Neuronal stem cell (in vitro differentiated cells): ENCODE results near the gene PRR35.

Experiments used
- DNase-seq: peaks from one replicate; pipeline ENCODE4 v3.0.0-alpha.2; 2013; ENCODE audit warnings: low spot score
- H2AFZ ChIP-seq: one replicate; pipeline ENCODE4 v1.6.1; 2013; ENCODE audit warnings: mild to moderate bottlenecking, low read length, inconsistent platforms
- H2AK5ac ChIP-seq: 2 replicates; pipeline ENCODE4 v1.6.1; 2013; ENCODE audit warnings: low read depth, mild to moderate bottlenecking, inconsistent platforms, low read length, moderate library complexity, mixed read lengths
- H2BK120ac ChIP-seq: 2 replicates; pipeline ENCODE4 v1.6.1; 2013; ENCODE audit warnings: low read depth, mild to moderate bottlenecking, inconsistent platforms, low read length, moderate library complexity, mixed read lengths
- H2BK12ac ChIP-seq: one replicate; pipeline ENCODE4 v1.6.1; 2013; ENCODE audit warnings: low read length, inconsistent platforms
- H2BK15ac ChIP-seq: 2 replicates; pipeline ENCODE4 v1.6.1; 2013; ENCODE audit warnings: mild to moderate bottlenecking, low read length, inconsistent platforms, mixed read lengths
- H2BK5ac ChIP-seq: one replicate; pipeline ENCODE4 v1.6.1; 2013; ENCODE audit warnings: inconsistent platforms, mild to moderate bottlenecking, low read length, moderate library complexity
- H3K14ac ChIP-seq: one replicate; pipeline ENCODE4 v1.6.1; 2013; ENCODE audit warnings: low read length, inconsistent platforms
- H3K18ac ChIP-seq: 2 replicates; pipeline ENCODE4 v1.6.1; 2013; ENCODE audit warnings: low read length, inconsistent platforms
- H3K23ac ChIP-seq: 2 replicates; pipeline ENCODE4 v1.6.1; 2013; ENCODE audit warnings: low read depth, mild to moderate bottlenecking, mixed read lengths, low read length, inconsistent platforms; ENCODE audit not compliant: poor library complexity
- H3K27ac ChIP-seq: replicated peaks from 3 replicates; pipeline ENCODE4 v1.5.1; 2013; ENCODE audit warnings: low read length, inconsistent platforms
- H3K27me3 ChIP-seq, 3 experiments: 2 replicates each; pipeline ENCODE4 v1.6.1; 2013; ENCODE audit warnings: low read length in 3 of 3, mild to moderate bottlenecking in 2 of 3, inconsistent platforms in 1 of 3, low read depth in 1 of 3, mixed read lengths in 1 of 3, moderate library complexity in 1 of 3; ENCODE audit not compliant: control insufficient read depth in 3 of 3, insufficient read depth in 3 of 3
- H3K36me3 ChIP-seq, 2 donors: replicated peaks in 1 of 2; 2 replicates each; pipeline ENCODE4 v1.6.1; 2013; ENCODE audit warnings: low read length in 2 of 2; ENCODE audit not compliant: control insufficient read depth in 2 of 2, insufficient read depth in 2 of 2
- H3K4ac ChIP-seq: 2 replicates; pipeline ENCODE4 v1.6.1; 2013; ENCODE audit warnings: inconsistent platforms, mild to moderate bottlenecking, low read length, moderate library complexity
- H3K4me1 ChIP-seq, 2 donors: 1 replicate in 1 of 2; 2 replicates in 1 of 2; pipeline ENCODE4 v1.6.1; 2013; ENCODE audit warnings: low read length in 2 of 2, low read depth in 1 of 2; ENCODE audit not compliant: control insufficient read depth in 2 of 2, insufficient read depth in 1 of 2
- H3K4me2 ChIP-seq: one replicate; pipeline ENCODE4 v1.6.1; 2013; ENCODE audit warnings: mild to moderate bottlenecking, low read length, inconsistent platforms; ENCODE audit not compliant: insufficient read depth, poor library complexity, severe bottlenecking
- H3K4me3 ChIP-seq, 2 donors: 2 replicates each; pipeline ENCODE4 v1.5.1; 2013; ENCODE audit warnings: low read length in 2 of 2, mild to moderate bottlenecking in 2 of 2, inconsistent platforms in 1 of 2, moderate library complexity in 1 of 2
- H3K79me1 ChIP-seq: one replicate; pipeline ENCODE4 v1.6.1; 2013; ENCODE audit warnings: low read depth, mild to moderate bottlenecking, inconsistent platforms, low read length, moderate library complexity
- H3K9ac ChIP-seq: one replicate; pipeline ENCODE4 v1.6.1; 2013; ENCODE audit warnings: mild to moderate bottlenecking, low read depth, low read length, inconsistent platforms; ENCODE audit not compliant: poor library complexity
- H3K9me3 ChIP-seq, 2 donors: replicated peaks in 1 of 2; 2 replicates each; pipeline versions ENCODE3 to v1.6.1; 2013; ENCODE audit warnings: low read length in 2 of 2, mild to moderate bottlenecking in 2 of 2, inconsistent platforms in 1 of 2, low read depth in 1 of 2, mixed read lengths in 1 of 2, moderate library complexity in 1 of 2; ENCODE audit not compliant: control insufficient read depth in 2 of 2, insufficient read depth in 1 of 2
- H4K8ac ChIP-seq: one replicate; pipeline ENCODE4 v1.6.1; 2013; ENCODE audit warnings: low read depth, mild to moderate bottlenecking, inconsistent platforms, low read length, moderate library complexity
- H4K91ac ChIP-seq: one replicate; pipeline ENCODE4 v1.6.1; 2013; ENCODE audit warnings: low read length, low read depth, mild to moderate bottlenecking, inconsistent platforms; ENCODE audit not compliant: poor library complexity
- WGBS, 2 donors: extraction: QIAGEN DNeasy Blood & Tissue Kit; methylation state at CpG; one replicate each; pipeline ENCODE4 v1.1.7; 2013; ENCODE audit warnings: missing lambda C conversion rate in 2 of 2, mixed read lengths in 1 of 2; ENCODE audit not compliant: insufficient read length in 2 of 2, insufficient replicate concordance in 1 of 2; ENCODE audit errors: extremely low coverage in 2 of 2; 5-methylcytosine and 5-hydroxymethylcytosine counted together

PRR35 gene

DNA sequence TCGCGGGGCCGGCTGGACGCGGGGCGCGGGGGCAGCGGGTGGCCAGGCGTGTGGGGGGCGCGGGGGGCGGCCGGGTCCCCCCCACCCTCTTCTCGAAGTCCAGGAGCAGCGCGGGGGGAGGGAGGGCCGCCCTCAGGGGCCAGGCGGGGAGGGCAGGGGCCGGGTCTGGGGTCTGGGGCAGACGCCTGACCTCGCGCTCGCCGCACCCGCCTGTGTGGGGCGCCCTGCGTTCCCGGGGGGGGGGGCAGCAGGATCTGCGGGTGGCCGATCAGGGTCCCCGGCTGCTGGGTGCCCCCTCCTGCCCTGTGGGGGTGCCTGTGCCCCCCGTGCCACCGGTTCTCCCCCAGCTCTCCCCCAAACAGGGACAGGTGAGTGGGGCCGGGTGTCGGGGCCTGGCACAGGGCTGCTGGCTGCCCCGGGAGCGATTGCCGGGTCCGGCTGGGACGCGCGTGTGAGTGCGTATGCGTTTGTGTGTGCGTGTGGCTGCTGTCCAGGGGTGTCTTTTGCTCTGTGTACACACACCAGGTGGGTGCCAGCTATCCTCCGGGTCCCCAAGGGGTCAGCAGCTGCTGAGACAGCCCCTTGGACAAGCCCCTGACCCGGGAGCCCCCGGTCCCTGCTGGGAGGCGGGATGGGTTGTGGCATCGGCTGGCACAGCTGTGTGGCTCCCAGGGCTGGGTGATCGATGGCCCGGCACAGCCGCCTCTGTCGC lies 663 bp downstream of the PRR35 start:
- Histone ChIP-seq H3K4me3 (no peak overlapping the region), H3K9me3 (peaks cover 0 to 2% of the 10 kb centered on the region in 2 donors), H2BK15ac (peak overlapping the region; percentile 49), H3K9ac (no peak overlapping the region), H4K91ac (peak overlapping the region; percentile 30), H3K4me1 (peaks cover 0 to 17% of the 10 kb centered on the region in 2 donors), H3K4me2 (peak overlapping the region; percentile 62), H3K18ac (no peak overlapping the region), H3K4ac (no peak overlapping the region), H2AFZ (no peak overlapping the region), H3K14ac (peak overlapping the region; percentile 47), H2BK12ac (no peak overlapping the region), H3K27ac (no peak overlapping the region), H3K79me1 (peaks cover 6% of the 10 kb centered on the region), H4K8ac (no peak overlapping the region), H3K27me3 (peaks cover 14 to 59% (median 44%) of the 10 kb centered on the region in 3 experiments), H3K23ac (peak overlapping the region; percentile 65), H2AK5ac (peak overlapping the region; percentile 75), H2BK120ac (no peak overlapping the region), H3K36me3 (no peaks in the 10 kb centered on the region), H2BK5ac (no peak overlapping the region)
- WGBS, 2 donors: no CpG with 5 or more reads among the region's 54 CpGs
- no peak for DNase-seq

DNA sequence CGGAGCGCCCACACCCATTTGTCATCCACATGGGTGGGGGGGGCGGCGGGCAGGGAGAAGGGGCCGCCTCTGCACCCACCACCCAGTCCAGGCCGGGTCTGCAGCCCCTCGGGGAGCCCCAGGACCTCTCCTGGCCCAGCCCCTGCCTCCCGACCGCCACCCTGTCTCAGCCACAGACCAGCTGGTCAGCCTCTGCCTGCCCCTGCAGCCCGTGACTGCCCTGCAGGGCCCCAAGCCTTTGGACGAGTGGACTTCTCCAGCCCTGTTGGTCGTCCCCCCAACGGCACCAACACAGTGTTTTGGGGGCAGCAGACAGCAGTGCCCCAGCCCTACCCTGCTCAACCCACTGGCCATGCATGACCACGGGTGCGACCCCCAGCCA lies 1.2 kb downstream of the PRR35 start:
- Histone ChIP-seq H3K9ac (no peak overlapping the region), H3K23ac (peak overlapping the region; percentile 95), H2AK5ac (peak overlapping the region; percentile 98), H4K8ac (no peak overlapping the region), H3K36me3 (no peaks in the 10 kb centered on the region), H3K4me3 (no peak overlapping the region), H3K4me2 (no peak overlapping the region), H3K79me1 (peaks cover 6% of the 10 kb centered on the region), H3K14ac (peak overlapping the region; percentile 47), H3K4ac (no peak overlapping the region), H2BK15ac (peak overlapping the region; percentile 89), H3K27ac (no peak overlapping the region), H2BK5ac (peak overlapping the region; percentile 66), H2AFZ (no peak overlapping the region), H3K4me1 (peaks cover 0 to 23% of the 10 kb centered on the region in 2 donors), H2BK120ac (peak overlapping the region; percentile 81), H3K27me3 (peaks cover 14 to 59% (median 44%) of the 10 kb centered on the region in 3 experiments), H2BK12ac (no peak overlapping the region), H4K91ac (peak overlapping the region; percentile 30), H3K9me3 (peaks cover 0 to 2% of the 10 kb centered on the region in 2 donors), H3K18ac (peak overlapping the region; percentile 64)
- WGBS, 2 donors: no CpG with 5 or more reads among the region's 15 CpGs
- DNase-seq: no peak

DNA sequence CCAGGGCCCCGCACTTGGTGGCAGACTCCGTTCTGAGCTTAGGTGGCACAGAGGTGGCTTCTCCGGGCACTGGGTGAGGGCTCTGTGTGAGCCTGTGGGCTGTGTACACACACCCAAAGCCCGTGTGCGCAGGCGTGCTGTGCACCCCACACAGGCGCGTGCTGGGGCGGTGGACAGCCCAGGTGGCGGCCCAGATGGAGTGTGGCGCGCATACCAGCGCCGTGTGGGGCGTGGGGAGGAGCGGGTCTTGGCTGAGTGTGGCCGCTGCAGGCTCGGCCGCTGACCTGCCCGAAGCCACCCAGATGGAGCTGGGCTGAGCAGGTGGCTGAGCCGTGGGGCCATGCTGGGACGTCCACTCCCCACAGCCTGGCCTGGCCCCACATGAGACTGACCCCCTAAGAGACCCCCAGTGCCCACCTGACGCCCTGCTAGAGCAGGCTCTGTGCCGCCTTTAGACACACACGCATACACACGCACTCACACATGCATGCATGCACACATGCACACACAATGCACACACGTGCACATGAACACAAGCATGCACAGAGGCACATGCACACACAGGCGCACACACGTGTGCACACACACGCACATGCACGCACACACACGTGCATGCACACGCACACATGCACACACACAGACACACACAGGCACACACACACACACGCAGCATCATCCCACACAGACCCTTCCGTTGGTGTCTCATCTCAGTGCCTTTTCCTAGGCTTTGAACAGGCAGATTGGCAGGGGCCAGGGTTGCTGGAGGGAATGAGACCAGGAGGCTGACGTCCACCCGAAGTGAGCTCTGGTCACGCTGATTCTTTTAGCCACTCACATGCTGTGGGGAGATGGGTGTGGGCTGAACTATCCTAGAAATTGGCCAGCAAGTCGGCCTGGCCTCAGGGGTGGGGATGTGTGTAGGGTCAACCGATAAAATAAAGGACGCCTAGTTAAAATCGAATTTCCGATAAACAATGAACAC lies 2.1 kb downstream of the PRR35 start:
- peaks cover 0 to 2% of the 10 kb centered on the region in 2 donors for H3K9me3 ChIP-seq
- H3K14ac ChIP-seq: peak overlapping the region; percentile 31
- H3K27ac ChIP-seq: no peak overlapping the region
- peak overlapping the region; percentile 30 for H4K91ac ChIP-seq
- peak overlapping the region; percentile 66 for H2BK5ac ChIP-seq
- peak overlapping the region; percentile 29 for H4K8ac ChIP-seq
- H3K9ac ChIP-seq: peak overlapping the region; percentile 74
- H3K4ac ChIP-seq: no peak overlapping the region
- peaks cover 6% of the 10 kb centered on the region for H3K79me1 ChIP-seq
- H3K23ac ChIP-seq: peak overlapping the region; percentile 95
- peak overlapping the region; percentile 81 for H2BK120ac ChIP-seq
- H2BK12ac ChIP-seq: peak overlapping the region; percentile 98
- peak overlapping the region; percentile 98 for H2AK5ac ChIP-seq
- peak overlapping the region; percentile 64 for H3K18ac ChIP-seq
- H3K36me3 ChIP-seq: no peaks in the 10 kb centered on the region
- no CpG with 5 or more reads among the region's 43 CpGs for WGBS, 2 donors
- H3K4me1 ChIP-seq: peaks cover 0 to 30% of the 10 kb centered on the region in 2 donors
- H2AFZ ChIP-seq: no peak overlapping the region
- H3K4me2 ChIP-seq: no peak overlapping the region
- peaks cover 14 to 58% (median 44%) of the 10 kb centered on the region in 3 experiments for H3K27me3 ChIP-seq
- peak overlapping the region; percentile 89 for H2BK15ac ChIP-seq
- DNase-seq: no peak
- peak overlapping the region in 1 of 2 donors; percentile 70 for H3K4me3 ChIP-seq
